GM12864 (cell line): ENCODE results near the gene RYR2.

ENCODE experiments used
- DNase-seq: peaks from one replicate; pipeline ENCODE4 v3.0.0-alpha.2; 2011; ENCODE audit warnings: low read depth
- H3K4me3 ChIP-seq: 2 replicates; pipeline ENCODE4 v1.5.1; 2011; ENCODE audit warnings: mild to moderate bottlenecking, low read depth, low read length, control low read depth
- TF ChIP-seq, protein P1 (sequence below): IDR thresholded peaks from 2 replicates; pipeline ENCODE4 v1.5.1; 2011; ENCODE audit warnings: low read depth, mild to moderate bottlenecking, moderate library complexity, low read length, control low read depth, inconsistent platforms; ENCODE audit errors: missing control alignments

RYR2 gene

DNA sequence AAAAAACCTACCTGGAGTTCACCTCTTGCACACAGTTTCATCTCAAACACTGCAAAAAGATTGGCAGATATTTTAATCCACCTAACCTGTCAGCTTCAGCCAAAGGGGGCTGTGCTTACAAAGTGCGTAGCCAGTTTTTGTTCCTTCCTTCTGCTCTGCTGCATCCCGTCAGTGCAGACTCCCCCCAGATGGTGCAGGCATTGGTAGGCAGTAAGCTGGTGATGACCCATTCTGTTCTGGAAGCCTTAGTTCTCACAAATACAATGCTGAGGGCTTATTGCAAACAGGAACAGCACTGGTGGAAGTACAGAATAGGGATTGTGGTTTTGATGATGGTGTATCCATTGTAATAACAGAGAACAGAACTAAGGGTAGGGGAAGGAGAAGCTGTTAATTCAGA is 239.5 kb downstream of the RYR2 start:
- no peak overlapping the region for H3K4me3 ChIP-seq
- DNase-seq: no peak
- TF ChIP-seq, protein P1, sequence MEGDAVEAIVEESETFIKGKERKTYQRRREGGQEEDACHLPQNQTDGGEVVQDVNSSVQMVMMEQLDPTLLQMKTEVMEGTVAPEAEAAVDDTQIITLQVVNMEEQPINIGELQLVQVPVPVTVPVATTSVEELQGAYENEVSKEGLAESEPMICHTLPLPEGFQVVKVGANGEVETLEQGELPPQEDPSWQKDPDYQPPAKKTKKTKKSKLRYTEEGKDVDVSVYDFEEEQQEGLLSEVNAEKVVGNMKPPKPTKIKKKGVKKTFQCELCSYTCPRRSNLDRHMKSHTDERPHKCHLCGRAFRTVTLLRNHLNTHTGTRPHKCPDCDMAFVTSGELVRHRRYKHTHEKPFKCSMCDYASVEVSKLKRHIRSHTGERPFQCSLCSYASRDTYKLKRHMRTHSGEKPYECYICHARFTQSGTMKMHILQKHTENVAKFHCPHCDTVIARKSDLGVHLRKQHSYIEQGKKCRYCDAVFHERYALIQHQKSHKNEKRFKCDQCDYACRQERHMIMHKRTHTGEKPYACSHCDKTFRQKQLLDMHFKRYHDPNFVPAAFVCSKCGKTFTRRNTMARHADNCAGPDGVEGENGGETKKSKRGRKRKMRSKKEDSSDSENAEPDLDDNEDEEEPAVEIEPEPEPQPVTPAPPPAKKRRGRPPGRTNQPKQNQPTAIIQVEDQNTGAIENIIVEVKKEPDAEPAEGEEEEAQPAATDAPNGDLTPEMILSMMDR: no peak

DNA sequence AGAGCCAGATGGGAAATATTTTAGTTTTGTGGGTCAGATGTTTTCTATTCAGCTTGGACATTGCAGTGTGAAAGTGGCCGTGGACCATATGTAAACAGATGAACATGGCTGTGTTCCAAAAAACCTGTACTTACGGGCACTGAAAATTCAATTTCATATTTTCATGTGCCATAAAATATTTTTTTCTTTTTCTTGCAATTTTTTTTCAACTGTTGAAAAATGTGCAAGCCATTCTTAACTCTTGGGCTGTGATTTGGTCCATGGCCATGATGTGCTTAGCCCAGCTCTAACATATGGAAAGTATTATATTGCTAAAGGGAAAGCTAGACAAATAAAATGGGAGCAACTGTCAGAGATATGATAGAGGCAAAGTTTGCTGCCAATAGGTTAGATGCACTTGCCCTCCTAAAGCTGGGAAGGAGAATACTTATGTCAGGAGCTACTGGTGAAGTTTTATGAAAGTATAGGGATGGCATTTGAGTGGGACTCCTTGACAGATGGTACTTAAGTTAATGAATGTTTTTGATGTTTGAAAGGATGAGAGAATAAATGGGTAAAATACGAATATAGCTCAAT is 240.3 kb downstream of the RYR2 start:
- no peak overlapping the region for H3K4me3 ChIP-seq
- no peak for DNase-seq
- TF ChIP-seq, protein P1: no peak

DNA sequence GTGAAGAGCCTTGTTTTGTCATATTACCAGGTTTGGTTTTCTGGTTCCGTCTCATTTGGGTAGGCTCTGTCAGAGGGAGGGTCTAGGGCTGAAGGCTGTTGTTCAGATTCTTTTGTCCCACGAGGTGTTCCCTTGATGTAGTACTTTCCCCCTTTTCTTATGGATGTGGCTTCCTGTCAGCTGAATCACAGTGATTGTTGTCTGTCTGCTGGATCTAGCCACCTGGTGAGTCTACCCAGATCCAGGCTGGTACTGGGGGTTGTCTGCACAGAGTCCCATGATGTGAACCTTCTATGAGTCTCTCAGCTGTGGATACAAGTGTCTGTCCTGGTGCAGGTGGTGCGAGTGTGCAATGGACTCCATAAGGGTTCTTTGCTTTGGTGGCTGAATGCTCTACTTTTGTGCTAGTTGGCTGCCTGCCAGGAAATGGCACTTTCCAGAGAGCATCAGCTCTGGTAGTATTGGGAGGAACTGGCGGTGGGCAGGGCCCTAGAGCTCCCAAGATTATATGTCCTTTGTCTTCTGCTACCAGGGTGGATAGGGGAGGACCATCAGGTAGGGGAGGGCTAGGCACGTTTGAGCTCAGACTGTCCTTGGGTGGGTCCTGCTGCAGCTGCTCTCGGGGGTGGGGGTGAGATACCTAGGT is 246.0 kb downstream of the RYR2 start:
- no peak overlapping the region for H3K4me3 ChIP-seq
- no peak for DNase-seq
- TF ChIP-seq, protein P1: no peak

DNA sequence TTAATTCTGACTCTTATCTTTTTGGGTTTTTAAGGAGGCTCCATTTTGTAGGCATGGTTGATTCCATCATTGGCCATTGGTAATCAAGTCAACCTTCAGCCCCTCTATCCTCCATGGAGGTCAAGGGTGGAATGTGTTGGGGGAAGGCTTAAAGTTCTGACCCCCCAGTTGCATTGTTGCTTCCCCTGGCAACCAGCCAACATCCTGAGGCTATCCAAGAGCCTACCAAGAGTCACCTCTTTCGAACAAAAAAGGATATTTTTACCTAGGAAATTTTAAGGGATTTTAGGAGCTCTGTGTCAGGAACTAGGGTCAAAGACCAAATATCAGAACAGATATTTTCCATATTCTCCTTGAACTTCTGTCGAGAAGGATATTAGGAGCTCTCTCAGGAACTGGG is 251.8 kb downstream of the RYR2 start:
- DNase-seq: no peak
- H3K4me3 ChIP-seq: no peak overlapping the region
- TF ChIP-seq, protein P1: no peak

DNA sequence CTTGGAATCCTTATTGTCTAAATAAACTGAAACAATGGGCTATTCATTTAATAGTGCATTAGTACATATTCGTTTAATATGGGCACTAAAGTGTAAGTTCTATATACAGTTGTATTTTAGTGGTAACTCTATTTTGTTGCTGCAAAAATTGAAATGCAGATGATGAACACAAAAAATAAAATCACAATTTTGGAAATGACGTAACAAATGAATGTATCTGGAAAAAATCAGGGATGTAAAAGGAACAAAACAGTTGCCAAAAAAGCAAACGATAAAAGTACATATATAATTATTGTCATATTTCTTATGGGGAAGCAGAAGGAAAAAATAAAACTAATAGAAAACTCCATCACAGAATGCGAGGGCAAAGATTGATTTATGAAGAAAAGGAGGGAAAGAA is 254.9 kb downstream of the RYR2 start:
- no peak for DNase-seq
- no peak overlapping the region for H3K4me3 ChIP-seq

DNA sequence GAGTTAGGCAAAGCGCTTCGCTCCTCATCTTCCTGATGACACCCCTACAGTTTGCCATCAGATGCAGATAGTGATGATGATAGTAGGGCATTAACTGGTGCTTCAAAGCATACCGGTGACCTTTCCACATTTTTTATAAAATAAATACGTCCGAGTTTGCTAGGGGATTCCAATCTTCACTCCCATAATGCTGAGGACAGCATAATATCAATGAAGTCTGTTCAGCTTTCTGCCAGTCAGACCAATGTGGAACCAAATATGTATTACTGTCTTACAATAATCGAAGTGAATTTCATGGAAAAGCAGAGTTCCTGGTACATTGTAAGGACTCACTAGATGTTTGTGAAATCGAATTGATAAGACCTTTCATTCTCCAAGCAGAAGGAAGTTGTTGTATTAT is 258.7 kb downstream of the RYR2 start:
- no peak overlapping the region for H3K4me3 ChIP-seq
- TF ChIP-seq, protein P1: no peak
- no peak for DNase-seq

More for the DNA sequence above, 254.9 kb downstream of the RYR2 start:
- TF ChIP-seq, protein P1: no peak

DNA sequence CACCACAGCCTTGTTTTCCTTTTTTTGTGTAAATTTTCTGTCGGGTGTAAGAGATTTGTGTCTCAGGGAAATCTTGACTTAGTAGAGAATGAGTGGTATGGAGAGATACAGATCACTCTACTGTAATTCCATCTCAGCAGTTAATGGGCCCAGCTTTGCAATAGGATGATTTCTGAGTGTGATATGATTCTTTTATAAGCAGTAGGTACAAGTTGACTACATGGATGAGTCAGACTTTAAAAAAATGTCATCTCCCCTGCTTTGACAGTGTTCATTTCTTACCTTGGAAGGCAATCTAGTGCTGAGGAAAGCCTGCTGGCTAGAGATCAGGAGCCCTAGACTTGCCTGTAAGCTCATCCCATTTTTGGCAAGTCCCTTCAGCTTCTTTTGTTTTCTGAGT is 261.9 kb downstream of the RYR2 start:
- TF ChIP-seq, protein P1: no peak
- H3K4me3 ChIP-seq: no peak overlapping the region
- no peak for DNase-seq
